HG03066 (cell line): ENCODE measurements around the gene CTNNA1.

Experiments used
- ATAC-seq: cut with Tn5 transposase; IDR thresholded peaks from one replicate; pipeline ENCODE4 v1.9.1; 2021; ENCODE audit warnings: low read depth; ENCODE audit not compliant: unreplicated experiment

The CTNNA1 gene

DNA sequence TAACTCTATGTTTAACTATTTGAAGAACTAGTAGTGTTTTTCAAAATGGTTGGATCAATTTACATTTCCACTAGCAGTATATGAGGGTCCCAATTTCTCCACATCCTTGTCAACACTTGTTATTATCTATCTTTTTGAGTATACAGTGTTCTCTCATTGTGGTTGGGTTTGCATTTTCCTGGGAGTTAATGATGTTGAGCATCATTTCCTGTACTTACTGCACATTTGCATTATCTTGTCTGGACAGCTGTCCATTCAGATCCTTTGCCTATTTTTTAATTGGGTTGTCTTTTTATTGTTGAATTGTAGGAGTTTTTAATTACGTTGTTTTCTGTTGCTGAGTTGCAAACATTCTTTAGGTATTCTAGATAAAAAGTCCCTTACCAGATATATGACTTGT, 225.4 kb downstream of the CTNNA1 start:
- ATAC-seq, result no peak

DNA sequence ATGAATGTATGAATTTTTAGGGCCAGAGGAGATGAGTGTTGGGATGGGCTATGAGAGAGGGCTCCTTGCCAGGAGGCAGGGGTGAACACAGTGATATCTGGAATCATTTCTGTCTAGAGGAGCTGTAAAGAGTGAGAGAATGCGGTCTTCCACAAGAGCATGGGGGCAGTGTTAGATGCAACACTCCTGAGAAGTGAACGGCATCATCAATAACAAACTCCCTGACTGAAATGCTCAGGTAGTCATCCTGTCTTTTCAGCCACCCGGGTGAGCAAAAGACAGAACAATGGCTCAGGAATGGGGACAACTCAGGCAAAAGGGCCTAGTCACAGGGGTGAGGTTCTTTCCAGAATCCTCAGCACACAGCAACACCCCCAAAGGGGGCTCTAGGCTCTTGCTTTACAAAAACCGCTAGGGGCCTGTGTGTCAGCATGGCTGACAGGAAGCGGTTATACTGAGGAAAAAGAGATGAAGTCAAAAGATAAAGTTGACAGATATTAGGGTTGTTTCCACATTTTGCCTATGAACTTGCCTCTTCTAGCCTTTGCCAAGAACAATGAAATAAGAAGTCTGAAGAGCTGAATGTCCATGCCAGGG, 226.6 kb downstream of the CTNNA1 start:
- ATAC-seq, result no peak

DNA sequence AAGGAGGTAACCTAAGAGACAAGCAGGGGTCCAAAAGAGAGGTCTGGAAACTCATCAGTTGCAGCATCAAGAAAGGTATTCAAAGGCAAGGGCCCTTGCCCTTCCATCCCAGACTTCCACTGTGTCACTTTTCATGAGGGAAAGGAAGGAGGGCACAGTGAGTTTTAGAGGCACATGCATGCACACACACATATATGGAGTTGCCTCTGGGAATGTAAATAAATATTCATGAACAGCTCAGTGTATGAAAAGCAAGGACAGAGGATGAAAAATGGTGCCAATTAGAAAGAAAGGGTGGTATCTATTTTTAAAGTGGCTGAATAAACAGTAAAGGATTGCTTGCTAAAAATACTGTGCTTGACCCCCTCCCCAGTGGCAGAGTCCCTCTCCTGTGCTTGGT, 227.2 kb downstream of the CTNNA1 start:
- no peak for ATAC-seq

DNA sequence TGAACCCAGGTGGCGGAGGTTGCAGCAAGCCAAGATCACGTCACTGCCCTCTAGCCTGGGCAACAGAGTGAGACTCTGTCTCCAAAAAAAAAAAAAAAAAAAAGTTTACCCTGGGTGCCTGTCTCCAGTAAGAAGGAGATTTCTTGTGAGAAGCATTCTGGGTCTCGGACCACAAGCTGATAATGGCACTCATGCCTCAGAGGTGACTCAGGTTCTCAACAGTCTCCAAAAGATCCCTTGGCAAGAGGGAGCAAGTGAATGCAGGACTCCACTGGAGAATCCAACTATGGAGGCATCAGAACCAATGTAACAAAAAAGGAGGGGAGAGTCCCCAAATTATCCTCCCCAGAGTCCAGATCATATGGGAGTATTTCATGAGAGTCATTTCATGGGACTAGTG, 227.9 kb downstream of the CTNNA1 start:
- no peak for ATAC-seq

DNA sequence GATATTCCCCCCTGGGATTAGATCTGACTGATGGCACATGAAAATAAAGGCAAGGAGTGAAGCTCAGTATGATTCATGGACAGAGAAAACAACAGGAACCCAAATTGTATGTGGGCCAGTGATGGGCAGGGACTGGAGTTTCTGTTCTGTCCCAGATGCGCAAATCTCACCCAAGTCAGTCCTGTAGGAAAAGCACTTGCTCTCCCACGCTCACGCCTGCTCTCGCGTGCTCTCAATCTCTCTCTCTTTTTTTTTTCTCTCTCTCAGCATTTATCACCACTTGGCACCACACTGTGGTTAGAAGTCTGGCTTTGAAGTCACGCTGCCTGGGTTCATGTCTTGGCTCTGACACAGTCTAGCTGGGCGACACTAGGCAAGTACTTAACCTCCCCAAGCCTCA, 228.4 kb downstream of the CTNNA1 start:
- ATAC-seq, result no peak

DNA sequence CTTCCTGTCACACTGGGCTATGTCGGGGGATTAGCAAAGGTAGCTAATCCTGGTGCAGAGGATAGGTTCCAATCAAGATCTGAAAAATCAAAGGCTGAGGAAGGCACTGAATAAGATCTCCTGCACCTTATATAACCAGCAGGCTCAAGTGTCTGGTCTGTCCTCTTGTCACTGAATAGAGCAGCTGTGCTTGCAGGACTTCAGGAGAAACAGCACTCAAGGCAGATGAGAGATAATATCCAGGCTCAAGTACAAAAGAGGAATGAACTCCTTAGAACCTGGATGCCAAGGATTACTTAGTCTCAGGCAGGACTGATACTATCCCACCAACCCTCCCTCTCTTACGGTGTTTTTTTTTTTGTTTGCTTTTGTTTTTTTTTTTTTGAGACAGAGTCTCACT, 230.8 kb downstream of the CTNNA1 start:
- ATAC-seq, result no peak
